Right renal pelvis (tissue), 4 donors: ENCODE results near the gene PYCR2. TPM values are rescaled to one million over a fixed set of nuclear protein-coding genes. Genes with fewer than 3 reads are reported as not detected.
"Not testable (repeated sequence)": the region's sequence is repeated elsewhere in the genome, so short reads cannot be mapped to it uniquely, and the experiment has no call there.

Experiments used
- DNase-seq, 4 donors: peaks; one replicate each; pipeline ENCODE4 v3.0.0-alpha.2; 2013; ENCODE audit warnings: low read depth in 4 of 4, low spot score in 3 of 4, missing footprints in 1 of 4
- polyA plus RNA-seq, 4 donors: library from polyadenylated mRNA; unstranded; fragments of 120-200 nt; gene quantifications; one replicate each; pipeline ENCODE4 v1.2.1, GENCODE V29; 2013; ENCODE audit not compliant: insufficient read length in 4 of 4

The PYCR2 gene
- polyA plus RNA-seq = 10 to 100 TPM; 44.0 to 54.4 (median 51.1) TPM

DNA sequence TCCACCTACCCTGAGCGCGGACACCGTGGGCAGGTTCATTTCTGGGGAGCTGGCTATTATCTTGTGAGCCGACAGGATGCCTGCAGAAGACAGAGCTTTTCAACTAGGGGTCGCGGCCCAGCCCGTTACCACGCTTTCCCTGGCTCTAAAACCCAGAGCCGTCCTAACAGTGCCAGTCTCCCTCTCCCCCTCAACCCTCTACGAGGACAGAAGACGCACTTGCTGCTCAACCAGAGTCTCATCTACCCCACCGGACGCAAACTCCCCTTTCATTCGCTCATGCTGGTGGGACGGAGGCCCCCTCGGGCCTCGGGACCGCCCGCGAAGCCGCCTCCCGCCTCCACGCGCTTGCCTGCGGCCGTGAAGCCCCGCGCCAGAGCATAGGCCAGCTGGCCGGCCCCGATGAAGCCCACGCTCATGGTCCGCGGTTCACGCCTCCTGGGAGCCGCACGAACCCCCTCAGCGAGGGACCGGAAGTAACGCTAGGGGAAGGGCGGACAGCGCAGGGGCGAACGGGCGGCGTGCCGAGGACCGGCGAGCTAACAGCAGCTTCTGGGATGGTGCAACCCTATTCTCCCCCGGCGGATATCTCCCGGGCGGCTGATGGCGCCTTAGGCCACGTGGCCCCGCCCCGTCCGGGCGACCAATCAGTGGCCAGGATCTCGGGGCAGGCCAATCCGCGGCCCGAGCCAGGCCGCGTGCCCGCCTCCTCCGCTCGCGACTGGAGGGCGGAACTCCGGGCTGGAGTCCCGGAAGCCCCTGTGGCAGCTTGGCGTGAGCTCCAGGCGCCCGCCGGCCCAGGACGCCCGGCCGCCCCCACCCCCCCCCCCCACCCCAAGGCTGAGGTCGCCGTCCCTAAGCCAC is at the start of gene PYCR2:
Gene PYCR2, minus strand, starts transcription at position 559 of the 864 bp plus-strand sequence. Its CDS starts 140 bp downstream, at position 419.
- DNase-seq = peak; percentile 86 to 92 (median 90)

GRCh38 chr1:225973158-225973557 is 49.1 kb upstream of the PYCR2 start:
- peak in 3 of 4 donors; percentile 36 to 57 (median 54) for DNase-seq

DNA sequence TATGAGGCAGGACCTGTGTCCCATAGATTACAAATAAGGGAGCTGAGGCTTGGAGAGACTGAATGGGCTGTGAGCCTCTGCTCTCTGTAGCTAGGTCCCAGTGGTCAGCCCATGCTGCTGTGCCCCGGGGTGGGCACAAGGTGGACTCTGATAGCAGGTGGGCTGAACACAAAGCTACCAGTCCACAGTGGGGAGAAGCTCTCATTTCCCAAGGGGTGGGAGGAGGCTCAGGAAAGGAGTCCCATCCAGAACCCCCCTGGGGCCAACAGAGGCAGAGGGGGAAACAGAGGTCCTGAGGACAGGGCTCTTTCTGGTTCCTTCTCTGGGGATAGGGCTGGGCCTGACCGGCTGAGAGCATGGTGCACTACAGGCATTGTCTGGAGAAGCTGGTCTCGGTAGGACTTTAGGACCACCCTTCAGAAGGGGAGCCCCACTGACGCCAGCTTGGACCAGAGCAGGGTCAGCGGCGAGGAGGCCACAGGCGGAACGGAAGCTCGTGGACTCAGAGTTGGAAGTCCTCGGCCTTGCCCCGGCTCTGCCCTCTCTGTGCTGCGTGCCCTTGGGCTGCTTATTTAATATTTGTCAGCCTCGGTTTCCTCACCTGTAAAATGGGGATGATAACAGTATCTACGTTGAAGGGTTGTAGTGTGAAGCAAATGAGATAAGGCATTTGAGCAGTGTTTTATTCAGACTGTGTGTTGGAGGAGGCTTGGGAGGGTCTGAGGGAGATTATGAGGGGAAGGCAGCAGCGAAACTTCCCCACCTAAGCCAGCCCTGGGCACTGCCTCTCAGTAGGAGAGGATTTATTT is 48.5 kb upstream of the PYCR2 start:
- no peak for DNase-seq

DNA sequence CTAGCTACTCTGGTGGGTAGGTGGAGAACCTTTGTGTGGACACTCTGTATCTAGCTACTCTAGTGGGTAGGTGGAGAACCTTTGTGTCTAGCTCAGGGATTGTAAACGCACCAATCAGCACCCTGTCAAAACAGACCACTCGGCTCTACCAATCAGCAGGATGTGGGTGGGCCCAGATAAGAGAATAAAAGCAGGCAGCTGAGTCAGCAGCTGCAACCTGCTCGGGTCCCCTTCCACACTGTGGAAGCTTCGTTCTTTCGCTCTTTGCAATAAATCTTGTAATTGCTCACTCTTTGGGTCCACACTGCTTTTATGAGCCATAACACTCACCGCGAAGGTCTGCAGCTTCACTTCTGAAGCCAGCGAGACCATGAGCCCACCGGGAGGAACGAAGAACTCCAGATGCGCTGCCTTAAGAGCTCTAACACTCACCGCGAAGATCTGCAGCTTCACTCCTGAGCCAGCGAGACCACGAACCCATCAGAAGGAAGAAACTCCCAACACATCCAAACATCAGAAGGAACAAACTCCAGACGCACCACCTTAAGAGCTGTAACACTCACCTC is 46.6 kb upstream of the PYCR2 start:
- not testable (repeated sequence) for DNase-seq

GRCh38 chr1:225969751-225970150 is 45.7 kb upstream of the PYCR2 start:
- DNase-seq = not testable (repeated sequence)

- DNase-seq = no peak
These were observed 41.2 kb upstream of the PYCR2 start for GRCh38 chr1:225965231-225965630.

GRCh38 chr1:225963735-225964530 is 39.9 kb upstream of the PYCR2 start:
- no peak for DNase-seq

- peak in 1 of 4 donors; percentile 42 for DNase-seq
These were observed 38.5 kb upstream of the PYCR2 start for GRCh38 chr1:225962440-225962975.

DNA sequence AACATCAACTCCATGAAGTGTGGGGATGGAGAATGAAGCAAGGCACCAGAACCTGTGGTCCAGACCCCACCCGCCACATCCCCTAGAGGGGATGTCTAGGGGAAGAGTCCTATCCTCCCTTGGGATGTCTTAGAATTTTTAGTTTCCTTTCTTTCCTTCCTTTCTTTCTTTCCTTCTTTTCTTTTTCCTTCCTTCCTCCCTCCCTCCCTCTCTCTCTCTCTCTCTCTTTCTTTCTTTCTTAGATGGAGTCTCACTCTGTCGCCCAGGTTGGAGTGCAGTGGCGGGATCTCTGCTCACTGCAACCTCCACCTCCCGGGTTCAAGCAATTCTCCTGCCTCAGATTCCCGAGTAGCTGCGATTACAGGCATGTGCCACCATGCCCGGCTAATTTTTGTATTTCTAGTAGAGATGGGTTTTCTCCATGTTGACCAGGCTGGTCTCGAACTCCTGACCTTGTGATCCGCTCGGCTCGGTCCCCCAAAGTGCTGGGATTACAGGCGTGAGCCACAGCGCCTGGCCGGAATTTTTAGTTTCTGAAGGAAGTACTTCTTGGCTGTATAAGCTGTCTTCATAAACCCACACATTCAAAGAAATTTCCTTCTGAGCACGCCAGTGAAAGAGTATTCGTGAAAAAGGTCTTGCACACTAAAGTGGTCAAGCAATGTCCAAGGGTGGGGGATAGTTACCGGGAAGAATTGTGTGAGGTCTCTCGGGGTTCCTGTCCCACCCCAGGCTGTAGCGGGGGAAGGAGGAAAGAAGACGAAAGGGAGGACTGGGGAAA is 37.8 kb upstream of the PYCR2 start:
- DNase-seq = no peak

DNA sequence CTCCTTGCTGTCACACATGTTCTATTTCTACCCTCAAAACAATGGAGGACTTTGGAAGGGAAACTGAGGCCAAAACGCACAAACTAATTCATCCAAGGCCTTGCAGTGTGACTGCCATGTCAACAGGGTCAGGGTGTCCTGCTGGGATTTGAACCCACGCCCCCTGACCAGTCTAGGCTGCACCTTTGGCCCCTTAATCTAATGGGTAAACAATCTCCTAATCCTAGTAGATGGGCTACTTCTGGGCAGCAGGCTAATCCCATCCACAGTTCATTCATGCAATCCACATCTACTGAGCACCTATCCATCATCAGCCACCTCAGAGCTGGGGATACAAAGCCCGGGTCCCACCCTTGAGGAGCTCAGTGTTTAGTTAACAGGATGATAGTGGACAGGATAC is 34.0 kb upstream of the PYCR2 start:
- DNase-seq = no peak

- no peak for DNase-seq
These were observed 30.7 kb upstream of the PYCR2 start for GRCh38 chr1:225954753-225955152.

DNA sequence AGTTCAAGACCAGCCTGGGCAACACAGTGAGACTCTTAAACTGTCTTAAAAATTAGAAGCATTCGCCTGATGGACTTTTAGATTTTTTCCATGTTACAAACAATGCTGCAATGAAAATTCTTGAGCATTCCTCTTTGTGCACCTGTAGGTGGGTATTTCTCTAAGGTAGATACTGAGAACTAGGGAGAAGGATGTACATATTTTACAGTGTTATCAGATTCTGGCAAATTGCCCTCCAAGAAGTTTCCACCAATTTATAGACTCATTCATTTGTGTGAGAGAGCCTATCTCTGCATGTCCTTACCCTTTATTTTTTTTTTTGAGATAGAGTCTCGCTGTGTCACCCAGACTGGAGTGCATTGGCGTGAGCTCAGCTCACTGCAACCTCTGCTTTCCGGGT is 29.3 kb upstream of the PYCR2 start:
- no peak for DNase-seq

GRCh38 chr1:225950905-225951497 is 27.0 kb upstream of the PYCR2 start:
- no peak for DNase-seq

DNA sequence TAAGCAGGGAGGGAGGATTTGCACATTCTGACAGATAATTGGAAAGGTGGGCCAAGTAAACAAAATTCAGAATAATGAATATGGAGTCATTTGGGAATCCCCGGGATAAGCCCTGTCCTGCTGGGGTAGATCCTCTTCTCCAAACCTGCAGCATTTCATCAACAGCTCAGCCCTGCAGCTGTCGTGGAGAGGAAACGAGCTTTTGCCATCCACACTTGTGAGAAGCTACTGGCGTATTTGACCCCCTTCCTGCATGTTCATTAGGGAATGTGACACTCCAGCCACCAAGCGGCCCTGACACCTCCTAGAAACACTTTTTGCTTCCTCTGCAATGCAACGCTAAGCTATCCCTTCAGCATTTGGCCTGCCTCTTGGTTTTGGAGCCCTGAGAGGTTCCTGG is 25.0 kb upstream of the PYCR2 start:
- no peak for DNase-seq

- DNase-seq = no peak
These were observed 22.8 kb upstream of the PYCR2 start for GRCh38 chr1:225946803-225947202.

GRCh38 chr1:225946082-225946620 is 22.1 kb upstream of the PYCR2 start:
- no peak for DNase-seq

DNA sequence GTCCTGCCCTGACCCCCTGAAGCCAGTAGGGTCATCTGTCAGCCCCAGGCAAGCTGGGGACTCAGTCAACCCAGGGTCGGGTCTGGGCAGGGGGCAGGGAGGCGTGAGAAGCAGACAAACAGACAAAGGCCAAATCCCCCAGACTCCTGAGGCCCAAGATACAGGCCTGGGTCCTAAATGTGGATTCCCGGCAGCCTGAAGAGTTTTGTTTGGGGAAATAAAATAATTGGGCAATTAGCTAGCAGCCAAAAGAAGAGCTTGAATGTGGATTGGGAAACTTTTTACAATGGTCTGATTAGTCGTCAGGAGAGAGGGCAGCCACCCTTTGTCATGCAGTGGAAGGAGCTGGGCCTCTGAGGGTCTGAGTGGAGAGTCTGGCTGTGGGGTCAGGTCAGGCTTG is 21.5 kb upstream of the PYCR2 start:
- no peak for DNase-seq

DNA sequence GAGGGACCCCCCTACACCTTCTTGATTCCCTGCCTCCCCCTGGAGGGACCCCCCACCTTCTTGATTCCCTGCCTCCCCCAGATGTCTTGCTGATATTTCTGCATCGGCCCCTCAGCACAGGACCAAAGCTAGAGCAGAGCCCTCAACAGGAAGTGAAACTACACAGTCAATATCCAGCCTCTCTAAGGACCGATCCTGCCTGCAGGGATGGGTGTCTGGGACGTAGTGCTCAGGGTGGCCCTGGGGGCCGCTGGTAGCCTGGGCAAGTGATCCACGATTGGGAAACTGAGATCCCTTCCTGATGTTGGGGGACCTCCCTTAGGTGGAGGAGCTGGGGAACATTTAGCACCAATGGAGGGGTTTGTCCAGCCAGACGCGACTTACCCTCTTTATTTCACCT is 20.9 kb upstream of the PYCR2 start:
- no peak for DNase-seq

GRCh38 chr1:225944387-225944786 is 20.3 kb upstream of the PYCR2 start:
- no peak for DNase-seq
